GM23338 (cell line): ENCODE results near the gene NUDT2. TPM values are rescaled to one million over a fixed set of nuclear protein-coding genes. Genes with fewer than 3 reads are reported as not detected.

Source experiments
- ATAC-seq: fragments of 200-7000 bp; cut with Tn5 transposase; 3 replicates; pipeline ENCODE4 v1.9.1; 2020
- DNase-seq: peaks from one replicate; pipeline ENCODE4 v3.0.0-alpha.2; 2015; ENCODE audit warnings: low spot score
- H2AFZ ChIP-seq: fragments of 200-600 bp; sonication (generic); 2 replicates; pipeline ENCODE4 v1.8.0; 2016; ENCODE audit warnings: antibody characterized with exemption, mild to moderate bottlenecking, moderate library complexity
- H3F3A ChIP-seq: fragments of 200-600 bp; sonication (generic); replicated peaks from 2 replicates; pipeline ENCODE4 v1.8.0; 2017; ENCODE audit warnings: antibody characterized with exemption, mixed run types, low read depth
- H3K27ac ChIP-seq: fragments of 200-600 bp; sonication (generic); 2 replicates; pipeline ENCODE4 v1.6.1; 2016; ENCODE audit warnings: low read depth
- H3K27me3 ChIP-seq: fragments of 200-600 bp; sonication (generic); 2 replicates; pipeline ENCODE4 v1.8.0; 2016; ENCODE audit warnings: mild to moderate bottlenecking, mixed run types, moderate library complexity; ENCODE audit not compliant: insufficient read depth
- H3K36me3 ChIP-seq: fragments of 200-600 bp; sonication (generic); 2 replicates; pipeline ENCODE4 v1.8.0; 2016; ENCODE audit warnings: mild to moderate bottlenecking; ENCODE audit not compliant: insufficient read depth
- H3K4me1 ChIP-seq: fragments of 200-600 bp; sonication (generic); 2 replicates; pipeline ENCODE4 v1.8.0; 2016; ENCODE audit warnings: mild to moderate bottlenecking, moderate library complexity; ENCODE audit not compliant: insufficient read depth
- H3K4me2 ChIP-seq: fragments of 200-600 bp; sonication (generic); 2 replicates; pipeline ENCODE4 v1.7.1; 2017; ENCODE audit warnings: mixed run types
- H3K4me3 ChIP-seq: fragments of 200-600 bp; sonication (generic); 2 replicates; pipeline ENCODE4 v1.6.1; 2016; ENCODE audit warnings: mixed run types
- H3K79me2 ChIP-seq: fragments of 200-600 bp; sonication (generic); replicated peaks from 2 replicates; pipeline ENCODE4 v1.8.0; 2017; ENCODE audit warnings: mild to moderate bottlenecking; ENCODE audit not compliant: insufficient read depth
- H3K9me2 ChIP-seq: fragments of 200-600 bp; sonication (generic); 2 replicates; pipeline ENCODE4 v1.8.0; 2017; ENCODE audit not compliant: insufficient read depth
- H4K20me1 ChIP-seq: fragments of 200-600 bp; sonication (generic); replicated peaks from 2 replicates; pipeline ENCODE4 v1.8.0; 2017; ENCODE audit warnings: mild to moderate bottlenecking; ENCODE audit not compliant: insufficient read depth
- H3K27ac Mint-ChIP-seq: 2 replicates; pipeline ENCODE4 v1.8.0; 2020; ENCODE audit warnings: inconsistent platforms, mild to moderate bottlenecking, moderate library complexity, mixed read lengths
- H3K27me3 Mint-ChIP-seq: 3 replicates; pipeline ENCODE4 v1.8.0; 2022; ENCODE audit warnings: low read depth, mild to moderate bottlenecking, moderate library complexity, mixed read lengths, inconsistent platforms; ENCODE audit not compliant: insufficient read depth, poor library complexity
- H3K36me3 Mint-ChIP-seq: 3 replicates; pipeline ENCODE4 v1.8.0; 2021; ENCODE audit warnings: low read depth, mild to moderate bottlenecking, inconsistent platforms, moderate library complexity, mixed read lengths
- H3K4me1 Mint-ChIP-seq: 3 replicates; pipeline ENCODE4 v1.8.0; 2020; ENCODE audit warnings: mild to moderate bottlenecking, inconsistent platforms, mixed read lengths
- H3K4me3 Mint-ChIP-seq: 3 replicates; pipeline ENCODE4 v1.8.0; 2021; ENCODE audit warnings: moderate library complexity, mild to moderate bottlenecking, inconsistent platforms, mixed read lengths
- H3K9me3 Mint-ChIP-seq: 3 replicates; pipeline ENCODE4 v1.8.0; 2020; ENCODE audit warnings: moderate library complexity, mild to moderate bottlenecking, inconsistent platforms, mixed read lengths
- CTCF ChIP-seq, 2 experiments: fragments of 200-600 bp in 1 of 2; sonication (generic) in 1 of 2; conservative IDR thresholded peaks; 2 replicates each; pipeline versions ENCODE4 v1.5.1 to v1.6.1; 2016 to 2017; ENCODE audit warnings: antibody characterized with exemption in 2 of 2, low read depth in 2 of 2, mild to moderate bottlenecking in 2 of 2, moderate library complexity in 1 of 2
- EZH2 ChIP-seq: fragments of 200-600 bp; sonication (generic); IDR thresholded peaks from one replicate; pipeline ENCODE4 v1.8.0; 2017; ENCODE audit warnings: antibody characterized with exemption, mild to moderate bottlenecking, low read depth; ENCODE audit not compliant: unreplicated experiment
- EZH2phosphoT487 ChIP-seq: fragments of 200-600 bp; sonication (generic); IDR thresholded peaks from one replicate; pipeline ENCODE4 v1.8.1; 2018; ENCODE audit warnings: antibody characterized with exemption; ENCODE audit not compliant: unreplicated experiment
- NANOG ChIP-seq: IDR thresholded peaks from 2 replicates; pipeline ENCODE4 v1.6.1; 2016; ENCODE audit warnings: antibody characterized with exemption, borderline replicate concordance
- POLR2AphosphoS5 ChIP-seq: IDR thresholded peaks from 2 replicates; pipeline ENCODE4 v1.6.1; 2016; ENCODE audit warnings: antibody characterized with exemption, low read depth
- STAT1 ChIP-seq: IDR thresholded peaks from one replicate; pipeline ENCODE4 v1.6.1; 2016; ENCODE audit warnings: antibody characterized with exemption; ENCODE audit not compliant: unreplicated experiment
- ZNF114 ChIP-seq: fragments of 250-450 bp; sonication (Bioruptor Pico); IDR thresholded peaks from 2 replicates; pipeline ENCODE4 v1.5.0; 2020; ENCODE audit warnings: mild to moderate bottlenecking, moderate library complexity
- ZNF331 ChIP-seq: fragments of 250-450 bp; sonication (Bioruptor Pico); IDR thresholded peaks from 2 replicates; pipeline ENCODE4 v1.5.0; 2020; ENCODE audit warnings: low read depth, mild to moderate bottlenecking, moderate library complexity
- polyA plus RNA-seq: library from polyadenylated mRNA; unstranded; fragments of >200 nt; fragmentation: Nextera tagmentation; extraction: Ambion mirVana; gene quantifications from 2 replicates; pipeline ENCODE4 v1.2.1, GENCODE V29; 2016
- total RNA-seq: library from RNA; depleted of rRNA; stranded (reverse); fragments of >200 nt; shearing (Covaris generic); gene quantifications from 2 replicates; pipeline ENCODE4 v1.2.3, GENCODE V29; 2014

The NUDT2 gene
- total and polyA plus RNA-seq, 2 experiments from 2014 or later = 9.5 to 16.4 TPM

- ATAC-seq = no peak; the same call in 2 of the 3 replicates
- no peaks in the 10 kb centered on the region for H3K27me3 ChIP-seq
- H3K27ac Mint-ChIP-seq = no peak overlapping the region
Observed at GRCh38 chr9:34318163-34318790, 11.1 kb upstream of the NUDT2 start.

GRCh38 chr9:34321451-34321850 is 7.9 kb upstream of the NUDT2 start:
- H3K79me2 ChIP-seq = 0 out of 2 replicates have a peak, but pooled peaks cover 5% of the 10 kb centered on the region
- H3K9me2 ChIP-seq = no peaks in the 10 kb centered on the region
- Mint-ChIP-seq H3K4me1 (peaks cover 1% of the 10 kb centered on the region; the same call in 2 of the 3 replicates), H3K27me3 (no peaks in the 10 kb centered on the region), H3K27ac (no peak overlapping the region), H3K9me3 (no peaks in the 10 kb centered on the region), H3K4me3 (no peak overlapping the region), H3K36me3 (no peaks in the 10 kb centered on the region)
- H3K4me1 ChIP-seq = no peaks in the 10 kb centered on the region
- H3K27me3 ChIP-seq = no peaks in the 10 kb centered on the region
- no peak overlapping the region for H3K27ac ChIP-seq
- ATAC-seq (no peak), DNase-seq (no peak)
- H2AFZ ChIP-seq = no peak overlapping the region
- no peak overlapping the region for H3K4me2 ChIP-seq
- no peaks in the 10 kb centered on the region for H3K36me3 ChIP-seq
- H3F3A ChIP-seq = no peaks in the 10 kb centered on the region
- no peaks in the 10 kb centered on the region for H4K20me1 ChIP-seq
- no peak overlapping the region for H3K4me3 ChIP-seq
- TF ChIP-seq NANOG (no peak), ZNF114 (CRISPR knock-in tag) (no peak), POLR2AphosphoS5 (no peak), ZNF331 (CRISPR knock-in tag) (no peak)

More at GRCh38 chr9:34318163-34318790, 11.1 kb upstream of the NUDT2 start:
- H3K4me1 ChIP-seq = no peaks in the 10 kb centered on the region
- no peak overlapping the region for H3K27ac ChIP-seq
- DNase-seq = no peak
- no peaks in the 10 kb centered on the region for H3K9me2 ChIP-seq
- Mint-ChIP-seq H3K9me3 (no peaks in the 10 kb centered on the region), H3K4me1 (no peaks in the 10 kb centered on the region), H3K36me3 (no peaks in the 10 kb centered on the region), H3K27me3 (no peaks in the 10 kb centered on the region), H3K4me3 (no peak overlapping the region)
- no peak overlapping the region for H3K4me2 ChIP-seq
- no peaks in the 10 kb centered on the region for H4K20me1 ChIP-seq
- 0 out of 2 replicates have a peak, but pooled peaks cover 5% of the 10 kb centered on the region for H3K79me2 ChIP-seq
- H3F3A ChIP-seq = no peaks in the 10 kb centered on the region
- no peak overlapping the region for H2AFZ ChIP-seq
- TF ChIP-seq EZH2phosphoT487 (no peak), ZNF331 (CRISPR knock-in tag) (no peak), CTCF (conservative IDR thresholded peaks at IDR 0.05; ENCODE audit: low read depth in 2 of 2) (peak in 1 of 2 experiments; percentile 36; a peak in 2 of 4 replicates), POLR2AphosphoS5 (no peak), EZH2 (no peak)
- H3K4me3 ChIP-seq = no peak overlapping the region
- no peaks in the 10 kb centered on the region for H3K36me3 ChIP-seq

- Histone ChIP-seq H3K9me2 (no peaks in the 10 kb centered on the region), H3K4me2 (no peak overlapping the region), H3K4me1 (peaks cover 3% of the 10 kb centered on the region), H3F3A (no peaks in the 10 kb centered on the region), H2AFZ (no peak overlapping the region), H3K27ac (no peak overlapping the region), H3K36me3 (no peaks in the 10 kb centered on the region), H3K4me3 (no peak overlapping the region), H3K79me2 (0 out of 2 replicates have a peak, but pooled peaks cover 5% of the 10 kb centered on the region), H3K27me3 (no peaks in the 10 kb centered on the region), H4K20me1 (no peaks in the 10 kb centered on the region)
- Mint-ChIP-seq H3K9me3 (no peaks in the 10 kb centered on the region), H3K36me3 (no peaks in the 10 kb centered on the region), H3K4me1 (peaks cover 11% of the 10 kb centered on the region), H3K4me3 (no peak overlapping the region), H3K27ac (no peak overlapping the region), H3K27me3 (no peaks in the 10 kb centered on the region)
- no peak for DNase-seq
- no peak for ATAC-seq
- TF ChIP-seq ZNF331 (CRISPR knock-in tag) (no peak), STAT1 (no peak), NANOG (no peak)
Observed at GRCh38 chr9:34322899-34323591, 6.3 kb upstream of the NUDT2 start.
